HepG2 (cell line): Measurements from ENCODE around the gene MARCHF5. TPM values are rescaled to one million over a fixed set of nuclear protein-coding genes. Genes with fewer than 3 reads are reported as not detected.
A peak's percentile ranks its signal among the peaks of the same experiment; 100 is the strongest.

ENCODE experiments used
- ATAC-seq: fragments of 200-7000 bp; cut with Tn5 transposase; 3 replicates; pipeline ENCODE4 v1.9.1; 2020; ENCODE audit warnings: mild to moderate bottlenecking, moderate library complexity
- Bru-seq: library from RNA; stranded (reverse); fragments of 400-500 nt; gene quantifications from one replicate; lab custom pipeline; 2021; lab: Mats Ljungman, UMichigan
- BruChase-seq, 2 experiments: library from RNA; stranded (reverse); fragments of 400-500 nt; gene quantifications; one replicate each; lab custom pipeline; 2021; lab: Mats Ljungman, UMichigan
- BruUV-seq: library from RNA; stranded (reverse); fragments of 400-500 nt; replicated peaks from 2 replicates; lab custom pipeline; 2021; lab: Mats Ljungman, UMichigan
- CTCF ChIA-PET: fragments of 300-600 bp; formaldehyde crosslinking; extraction: SDS; loops from one replicate; lab custom pipeline; 2021; ENCODE audit warnings: low total read pairs, inconsistent platforms, low intra/inter-chr PET ratio; lab: Yijun Ruan, JAX
- POLR2A ChIA-PET: fragments of 350-600 bp; sonication (Branson Sonifier 250); formaldehyde crosslinking; loops from one replicate; lab custom pipeline; 2020; ENCODE audit warnings: antibody characterized with exemption, inconsistent platforms; lab: Yijun Ruan, JAX
- DNase-seq: peaks from one replicate; pipeline ENCODE4 v3.0.0-alpha.2; 2015; ENCODE audit warnings: low spot score
- FAIRE-seq: peaks from 3 replicates; lab custom pipeline; 2011; peaks lifted over from hg19 to GRCh38; lab: Jason Lieb, UNC
- H2AFZ ChIP-seq: one replicate; pipeline ENCODE4 v1.6.1; 2011; ENCODE audit warnings: low read length, inconsistent platforms
- H3K27ac ChIP-seq: fragments of 300-600 bp; 3 replicates; pipeline ENCODE4 v1.8.0; 2011; ENCODE audit warnings: mixed run types, mild to moderate bottlenecking, mixed read lengths, low read length, inconsistent platforms; ENCODE audit not compliant: insufficient read depth; ENCODE audit errors: extremely low read length
- H3K27me3 ChIP-seq, 2 experiments: fragments of 200-600 bp in 1 of 2; 2 replicates in 1 of 2; 3 replicates in 1 of 2; pipeline versions ENCODE4 v1.6.0 to v1.8.0; 2011; ENCODE audit warnings: low read length in 2 of 2, mild to moderate bottlenecking in 2 of 2, moderate library complexity in 2 of 2, inconsistent platforms in 1 of 2; ENCODE audit not compliant: insufficient read depth in 2 of 2, control insufficient read depth in 1 of 2
- H3K36me3 ChIP-seq, 2 experiments: fragments of 200-600 bp in 1 of 2; replicated peaks in 1 of 2; 2 replicates in 1 of 2; 3 replicates in 1 of 2; pipeline versions ENCODE4 v1.5.1 to v1.8.0; 2011; ENCODE audit warnings: low read length in 2 of 2, inconsistent platforms in 1 of 2; ENCODE audit not compliant: insufficient read depth in 2 of 2, control insufficient read depth in 1 of 2
- H3K4me1 ChIP-seq: 2 replicates; pipeline ENCODE4 v1.5.1; 2012; ENCODE audit warnings: low read length, inconsistent platforms; ENCODE audit not compliant: insufficient read depth
- H3K4me2 ChIP-seq: 2 replicates; pipeline ENCODE4 v1.6.0; 2011; ENCODE audit warnings: low read depth, low read length, inconsistent platforms
- H3K4me3 ChIP-seq, 3 experiments: fragments of 200-600 bp in 1 of 3; sonication (generic), shearing (Covaris generic) in 1 of 3; replicated peaks in 1 of 3; 2 replicates each; pipeline ENCODE4 v1.5.1; 2011 to 2016; ENCODE audit warnings: low read length in 3 of 3, inconsistent platforms in 2 of 3, low read depth in 2 of 3, mild to moderate bottlenecking in 2 of 3, control low read depth in 1 of 3, mixed read lengths in 1 of 3; ENCODE audit not compliant: insufficient read depth in 1 of 3
- H3K79me2 ChIP-seq: one replicate; pipeline ENCODE4 v1.6.1; 2011; ENCODE audit warnings: low read length, inconsistent platforms; ENCODE audit not compliant: insufficient read depth
- H3K9ac ChIP-seq: 2 replicates; pipeline ENCODE4 v1.6.0; 2011; ENCODE audit warnings: mild to moderate bottlenecking, low read depth, low read length, inconsistent platforms; ENCODE audit not compliant: insufficient read depth
- H3K9me3 ChIP-seq: 2 replicates; pipeline ENCODE4 v1.5.1; 2012; ENCODE audit warnings: mild to moderate bottlenecking, low read length
- H4K20me1 ChIP-seq: 2 replicates; pipeline ENCODE4 v1.6.0; 2011; ENCODE audit warnings: inconsistent platforms, mild to moderate bottlenecking, low read length, moderate library complexity; ENCODE audit not compliant: insufficient read depth
- BCL6 ChIP-seq: IDR thresholded peaks from 2 replicates; pipeline ENCODE4 v1.6.1; 2016; ENCODE audit warnings: missing genetic modification reagents, missing compliant biosample characterization
- HIVEP1 ChIP-seq: sonication (generic); formaldehyde crosslinking; IDR thresholded peaks from 2 replicates; pipeline ENCODE4 v1.4.0; 2020; ENCODE audit warnings: mild to moderate bottlenecking, missing genetic modification reagents
- HNRNPK ChIP-seq: fragments of 200-400 bp; formaldehyde crosslinking; IDR thresholded peaks from 2 replicates; pipeline ENCODE4 v1.6.1; 2018; ENCODE audit warnings: low read length, low read depth, moderate library complexity, mild to moderate bottlenecking; ENCODE audit not compliant: poor library complexity, severe bottlenecking
- IRX3 ChIP-seq: sonication (generic); formaldehyde crosslinking; IDR thresholded peaks from 2 replicates; pipeline ENCODE4 v1.8.1; 2023; ENCODE audit warnings: mild to moderate bottlenecking, low read depth, missing genetic modification reagents, borderline replicate concordance
- JARID2 ChIP-seq: sonication (generic); formaldehyde crosslinking; IDR thresholded peaks from 2 replicates; pipeline ENCODE4 v1.8.1; 2023; ENCODE audit warnings: missing genetic modification reagents, inconsistent platforms; ENCODE audit not compliant: insufficient replicate concordance
- KAT7 ChIP-seq: IDR thresholded peaks from 2 replicates; pipeline ENCODE4 v1.6.1; 2018; ENCODE audit warnings: borderline replicate concordance, missing compliant biosample characterization
- MBD4 ChIP-seq: IDR thresholded peaks from 2 replicates; pipeline ENCODE4 v1.6.1; 2012; ENCODE audit warnings: low read length, inconsistent platforms, borderline replicate concordance
- PHB2 ChIP-seq: fragments of 450-650 bp; IDR thresholded peaks from 2 replicates; pipeline ENCODE4 v1.6.1; 2018; ENCODE audit not compliant: partially characterized antibody
- SAP130 ChIP-seq: IDR thresholded peaks from 2 replicates; pipeline ENCODE4 v1.6.1; 2016; ENCODE audit warnings: low read depth
- SYNCRIP ChIP-seq: fragments of 200-400 bp; formaldehyde crosslinking; IDR thresholded peaks from 2 replicates; pipeline ENCODE4 v1.6.1; 2018; ENCODE audit warnings: mild to moderate bottlenecking, low read depth, low read length; ENCODE audit not compliant: insufficient read depth
- TCF7L2 ChIP-seq: IDR thresholded peaks from 2 replicates; pipeline ENCODE4 v1.6.1; 2011; ENCODE audit warnings: mild to moderate bottlenecking, low read depth, low read length, moderate library complexity
- ZFP41 ChIP-seq: sonication (generic); formaldehyde crosslinking; IDR thresholded peaks from 2 replicates; pipeline ENCODE4 v1.4.0; 2020; ENCODE audit warnings: mild to moderate bottlenecking, missing genetic modification reagents, borderline replicate concordance
- ZNF234 ChIP-seq: sonication (generic); formaldehyde crosslinking; conservative IDR thresholded peaks from 2 replicates; pipeline ENCODE4 v1.5.1; 2020; ENCODE audit warnings: mild to moderate bottlenecking, missing genetic modification reagents
- ZNF264 ChIP-seq: sonication (generic); formaldehyde crosslinking; IDR thresholded peaks from 2 replicates; pipeline ENCODE4 v1.4.0; 2020; ENCODE audit warnings: missing genetic modification reagents
- ZNF639 ChIP-seq: conservative IDR thresholded peaks from 2 replicates; pipeline ENCODE4 v1.6.1; 2018; ENCODE audit warnings: missing genetic modification reagents
- WGBS: methylation state at CpG from one replicate; pipeline ENCODE4 v1.1.6; 2017; ENCODE audit warnings: low lambda C conversion rate; 5-methylcytosine and 5-hydroxymethylcytosine counted together
- in situ Hi-C: cut with HindIII; loops from 2 replicates; pipeline ENCODE4 v1.10.0; 2017; ENCODE audit warnings: low pct_unique_long_range_greater_than_20kb; ENCODE audit not compliant: extremely low pct_ligation_motif_present
- intact Hi-C: fragments of 100-400 bp; cut with micrococcal nuclease; formaldehyde crosslinking; loops from one replicate; pipeline ENCODE4 v1.10.0; 2022; ENCODE audit not compliant: unreplicated experiment
- long read RNA-seq, 2 experiments: library from RNA in 1 of 2; library from polyadenylated mRNA in 1 of 2; stranded (forward) in 1 of 2; unstranded in 1 of 2; transcript quantifications; one replicate each; pipeline ENCODE4 v2.0.0, GENCODE V29; 2019 to 2022
- polyA minus RNA-seq, 3 experiments: library from RNA; depleted of rRNA, polyadenylated mRNA; stranded (reverse); fragments of >200 nt; gene quantifications; 2 replicates each; pipeline ENCODE4 v1.2.3, GENCODE V29; 2011; ENCODE audit warnings: low replicate concordance in 1 of 3
- polyA plus RNA-seq, 8 experiments: library from polyadenylated mRNA; depleted of rRNA in 3 of 8; stranded (reverse) in 7 of 8; unstranded in 1 of 8; fragments of >200 nt; fragmentation: Illumina TruSeq in 4 of 8; extraction: Trizol in 4 of 8; gene quantifications; 2 replicates each; pipeline versions ENCODE4 v1.2.1 to v1.2.3, GENCODE V29; 2011 to 2016; ENCODE audit warnings: low read depth in 4 of 8, missing spikeins in 1 of 8, mixed read lengths in 1 of 8; ENCODE audit not compliant: insufficient read depth in 1 of 8
- total RNA-seq, 5 experiments: library from RNA; depleted of rRNA; stranded (reverse); fragments of >200 nt; fragmentation: Illumina TruSeq; extraction: Trizol; gene quantifications; 2 replicates each; pipeline ENCODE4 v1.2.3, GENCODE V29; 2016; ENCODE audit warnings: low read depth in 1 of 5

Gene MARCHF5
- total RNA-seq (2016; rRNA removed; fragmentation: Illumina TruSeq; extraction: Trizol) (21.0 and 34.7 TPM in 2 replicates), polyA plus RNA-seq (2011; rRNA removed) (18.6 and 19.4 TPM in 2 replicates), polyA minus RNA-seq (2011; rRNA and poly(A)+ RNA removed; ENCODE audit: low replicate concordance) (4.2 and 9.1 TPM in 2 replicates), Bru-seq, nascent RNA (percentile 76 among the genes with signal in this experiment), BruChase-seq, experiment 1, labeled RNA remaining after a 6-hour chase (percentile 82 among the genes with signal in this experiment), BruChase-seq, experiment 2, labeled RNA remaining after a 2-hour chase (percentile 74 among the genes with signal in this experiment)
- 3.3 TPM in 2 replicates for total RNA-seq (2016; cell fraction: cytosol; rRNA removed; fragmentation: Illumina TruSeq; extraction: Trizol; ENCODE audit: low read depth)
- 19.7 and 32.2 TPM in 2 replicates for total RNA-seq (2016; cell fraction: insoluble cytoplasmic fraction; rRNA removed; fragmentation: Illumina TruSeq; extraction: Trizol)
- 9.9 and 11.9 TPM in 2 replicates for total RNA-seq (2016; cell fraction: membrane; rRNA removed; fragmentation: Illumina TruSeq; extraction: Trizol)
- 16.5 and 17.8 TPM in 2 replicates for total RNA-seq (2016; cell fraction: nucleus; rRNA removed; fragmentation: Illumina TruSeq; extraction: Trizol)
- polyA plus RNA-seq (2011; cell fraction: cytosol; rRNA removed), result 10.8 and 16.2 TPM in 2 replicates
- 23.2 and 32.1 TPM in 2 replicates for polyA plus RNA-seq (2011; cell fraction: nucleus; rRNA removed)
- polyA plus RNA-seq (2012), result 44.4 and 46.6 TPM in 2 replicates
- 4.4 and 4.6 TPM in 2 replicates for polyA plus RNA-seq (2016; cell fraction: cytosol; fragmentation: Illumina TruSeq; extraction: Trizol; ENCODE audit: low read depth)
- polyA plus RNA-seq (2016; cell fraction: insoluble cytoplasmic fraction; fragmentation: Illumina TruSeq; extraction: Trizol; ENCODE audit: low read depth), result 37.6 and 41.9 TPM in 2 replicates
- polyA plus RNA-seq (2016; cell fraction: membrane; fragmentation: Illumina TruSeq; extraction: Trizol; ENCODE audit: low read depth), result 8.6 and 11.3 TPM in 2 replicates
- 27.4 and 27.8 TPM in 2 replicates for polyA plus RNA-seq (2016; cell fraction: nucleus; fragmentation: Illumina TruSeq; extraction: Trizol; ENCODE audit: insufficient read depth, low read depth)
- 8.9 and 10.0 TPM in 2 replicates for polyA minus RNA-seq (2011; cell fraction: cytosol; rRNA and poly(A)+ RNA removed)
- 23.0 and 32.8 TPM in 2 replicates for polyA minus RNA-seq (2011; cell fraction: nucleus; rRNA and poly(A)+ RNA removed)
- long read RNA-seq, experiment 1, transcript MARCH5-201 (6 exons, 3,926 nt), result major isoform, 54 of 64 reads
- long read RNA-seq, experiment 1, partial matches to known transcripts, result 4 of 64 reads
- long read RNA-seq, experiment 1, other reads (novel, unspliced or antisense), result 6 of 64 reads
- long read RNA-seq, experiment 2, transcript MARCH5-201 (6 exons, 3,926 nt), result major isoform, 23 of 58 reads
- long read RNA-seq, experiment 2, partial matches to known transcripts, result 6 of 58 reads
- long read RNA-seq, experiment 2, other reads (novel, unspliced or antisense), result 29 of 58 reads

GRCh38 chr10:92290837-92291615 is at the start of gene MARCHF5, which contains the start of gene CPEB3:
Gene MARCHF5, plus strand, starts transcription at chr10:92291167. Its CDS starts 328 bp downstream, at chr10:92291495.
Gene CPEB3, minus strand, starts transcription at chr10:92291078. Its CDS starts 50,728 bp downstream, at chr10:92240350.
- CTCF ChIA-PET, result interaction anchor here (1.9 kb wide), 1 partner anchor 203 kb away, joined by 16 read pairs; no protein-coding TSS in a partner anchor
- peak within 1 kb of the TSS; percentile 89 for H3K4me2 ChIP-seq
- FAIRE-seq (peak; percentile 64), DNase-seq (peak; percentile 93), ATAC-seq (peak; percentile 98)
- peak within 1 kb of the TSS; percentile 94 for H3K9ac ChIP-seq
- no peaks in the 10 kb centered on the region; a peak in 2 of 5 replicates for H3K27me3 ChIP-seq
- peaks cover 0 to 16% of the 10 kb centered on the region in 2 experiments; a peak in 2 of 5 replicates for H3K36me3 ChIP-seq
- peaks cover 5% of the 10 kb centered on the region for H4K20me1 ChIP-seq
- peaks cover 40% of the 10 kb centered on the region for H3K79me2 ChIP-seq
- intact Hi-C loops (loop anchor here (1.0 to 5.0 kb wide), 5 partner anchors 51 to 204 kb away; no protein-coding TSS in a partner anchor), in situ Hi-C loops (loop anchor here (5.0 kb wide), 2 partner anchors 49 to 204 kb away; no protein-coding TSS in a partner anchor)
- no TSS peak for BruUV-seq
- peaks cover 28% of the 10 kb centered on the region for H3K4me1 ChIP-seq
- POLR2A ChIA-PET, result interaction anchor here (0.6 to 4.3 kb wide), 14 partner anchors 12 to 367 kb away, joined by 3 to 47 read pairs (median 3); partner anchors contain the start of genes BTAF1 and IDE
- H3K27ac ChIP-seq, result peak within 1 kb of the TSS; percentile 90
- WGBS, result 2% methylated on average over 6 of the region's 79 CpGs
- H2AFZ ChIP-seq, result peak within 1 kb of the TSS; percentile 89
- H3K9me3 ChIP-seq, result no peaks in the 10 kb centered on the region
- peak within 1 kb of the TSS; percentile 90 to 100 (median 99) for H3K4me3 ChIP-seq
- TF ChIP-seq JARID2 (CRISPR knock-in tag), result no peak
- TF ChIP-seq ZNF639, result peak; percentile 96
- peak; percentile 69 for TF ChIP-seq IRX3
- peak; percentile 55 for TF ChIP-seq HNRNPK
- TF ChIP-seq ZFP41 (CRISPR knock-in tag), result no peak
- no peak for TF ChIP-seq MBD4
- no peak for TF ChIP-seq TCF7L2
- peak; percentile 87 for TF ChIP-seq SAP130 (CRISPR knock-in tag)
- TF ChIP-seq ZNF264, result no peak
- peak; percentile 97 for TF ChIP-seq BCL6 (CRISPR knock-in tag)
- TF ChIP-seq KAT7, result peak; percentile 98
- TF ChIP-seq PHB2, result no peak
- TF ChIP-seq ZNF234 (CRISPR knock-in tag), result peak; percentile 77; the same call in 1 of the 2 replicates
- TF ChIP-seq HIVEP1 (CRISPR knock-in tag), result peak; percentile 55; the same call in 1 of the 2 replicates
- no peak for TF ChIP-seq SYNCRIP
